Caco-2 (cell line): ENCODE data around the gene P4HA3. TPM values are rescaled to one million over a fixed set of nuclear protein-coding genes. Genes with fewer than 3 reads are reported as not detected.

Experiments used
- BruUV-seq: library from RNA; stranded (reverse); fragments of 400-500 nt; replicated peaks from 2 replicates; lab custom pipeline; 2021; lab: Mats Ljungman, UMichigan
- CTCF ChIA-PET: fragments of 300-600 bp; sonication (Branson Sonifier 250); formaldehyde crosslinking; loops from one replicate; lab custom pipeline; 2022; ENCODE audit warnings: antibody characterized with exemption; lab: Charles Lee
- POLR2A ChIA-PET: fragments of 300-600 bp; sonication (Branson Sonifier 250); formaldehyde crosslinking; loops from one replicate; lab custom pipeline; 2022; ENCODE audit warnings: antibody characterized with exemption; lab: Charles Lee
- DNase-seq, 2 experiments: peaks; one replicate each; pipeline versions ENCODE4 v3.0.0 to v3.0.0-alpha.2; 2020 to 2022
- H3K27me3 ChIP-seq: replicated peaks from 2 replicates; pipeline ENCODE4 v1.6.0; 2011; ENCODE audit warnings: low read length; ENCODE audit not compliant: control insufficient read depth, insufficient read depth
- H3K36me3 ChIP-seq: 2 replicates; pipeline ENCODE4 v1.5.1; 2011; ENCODE audit warnings: low read length; ENCODE audit not compliant: control insufficient read depth, insufficient read depth
- H3K4me1 ChIP-seq: fragments of 250-450 bp; sonication (Bioruptor Pico); 2 replicates; pipeline ENCODE4 v1.5.1; 2020; ENCODE audit warnings: mild to moderate bottlenecking
- H3K4me3 ChIP-seq: 2 replicates; pipeline ENCODE4 v1.5.1; 2011; ENCODE audit warnings: low read depth, mild to moderate bottlenecking, control low read depth, low read length
- H3K9me3 ChIP-seq: fragments of 250-450 bp; sonication (Bioruptor Pico); 2 replicates; pipeline ENCODE4 v1.5.1; 2020; ENCODE audit warnings: mild to moderate bottlenecking, moderate library complexity
- H3K27ac Mint-ChIP-seq: one replicate; pipeline ENCODE4 v1.8.0; 2022; ENCODE audit warnings: mixed read lengths; ENCODE audit not compliant: unreplicated experiment
- H3K27me3 Mint-ChIP-seq: one replicate; pipeline ENCODE4 v1.8.0; 2022; ENCODE audit warnings: mixed read lengths; ENCODE audit not compliant: insufficient read depth, unreplicated experiment
- H3K36me3 Mint-ChIP-seq: one replicate; pipeline ENCODE4 v1.8.0; 2022; ENCODE audit warnings: mild to moderate bottlenecking, mixed read lengths; ENCODE audit not compliant: insufficient read depth, unreplicated experiment
- H3K4me1 Mint-ChIP-seq: one replicate; pipeline ENCODE4 v1.8.0; 2022; ENCODE audit warnings: low read depth, mixed read lengths; ENCODE audit not compliant: unreplicated experiment
- H3K4me3 Mint-ChIP-seq: one replicate; pipeline ENCODE4 v1.8.0; 2022; ENCODE audit warnings: mild to moderate bottlenecking, moderate library complexity, mixed read lengths; ENCODE audit not compliant: unreplicated experiment
- H3K9me3 Mint-ChIP-seq: one replicate; pipeline ENCODE4 v1.8.0; 2022; ENCODE audit warnings: mixed read lengths; ENCODE audit not compliant: unreplicated experiment
- intact Hi-C: fragments of 100-400 bp; cut with micrococcal nuclease; formaldehyde crosslinking; loops from one replicate; pipeline ENCODE4 v1.10.0; 2022; ENCODE audit not compliant: unreplicated experiment
- total RNA-seq: library from RNA; stranded (reverse); gene quantifications from 2 replicates; pipeline ENCODE4 v1.2.3, GENCODE V29; 2022
- TF ChIP-seq, protein P1 (sequence below), 2 experiments: fragments of 200-600 bp in 1 of 2; IDR thresholded peaks; 1 replicate in 1 of 2; 2 replicates in 1 of 2; pipeline versions ENCODE4 v1.5.1 to v1.8.0; 2011 to 2022; ENCODE audit warnings: antibody characterized with exemption in 1 of 2, control low read depth in 1 of 2, inconsistent platforms in 1 of 2, low read depth in 1 of 2, low read length in 1 of 2, mild to moderate bottlenecking in 1 of 2, moderate library complexity in 1 of 2; ENCODE audit not compliant: insufficient read depth in 1 of 2, severe bottlenecking in 1 of 2, unreplicated experiment in 1 of 2

The P4HA3 gene
- total RNA-seq, 1 experiment from 2014 or later = not detected

DNA sequence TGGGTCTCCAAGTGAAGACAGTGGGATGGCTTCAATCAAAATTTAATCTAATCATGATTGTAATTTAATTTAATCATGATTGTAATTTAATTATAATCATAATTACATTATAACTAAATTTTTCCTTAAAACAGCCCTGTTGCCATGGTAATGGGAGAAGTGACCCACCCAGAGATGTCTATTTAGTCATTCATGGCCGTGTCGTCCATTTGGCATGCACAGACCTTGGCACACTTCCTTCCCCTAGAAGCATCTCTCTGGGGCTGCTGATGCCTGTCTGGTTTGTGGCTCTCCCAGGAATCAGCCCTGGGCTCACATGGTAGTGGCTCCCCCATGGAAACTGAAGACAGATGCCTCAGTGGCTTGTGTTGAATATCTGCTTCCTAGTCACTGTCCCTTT lies 27.0 kb downstream of the P4HA3 start:
- CTCF ChIA-PET = no interaction called here
- no peak for DNase-seq

DNA sequence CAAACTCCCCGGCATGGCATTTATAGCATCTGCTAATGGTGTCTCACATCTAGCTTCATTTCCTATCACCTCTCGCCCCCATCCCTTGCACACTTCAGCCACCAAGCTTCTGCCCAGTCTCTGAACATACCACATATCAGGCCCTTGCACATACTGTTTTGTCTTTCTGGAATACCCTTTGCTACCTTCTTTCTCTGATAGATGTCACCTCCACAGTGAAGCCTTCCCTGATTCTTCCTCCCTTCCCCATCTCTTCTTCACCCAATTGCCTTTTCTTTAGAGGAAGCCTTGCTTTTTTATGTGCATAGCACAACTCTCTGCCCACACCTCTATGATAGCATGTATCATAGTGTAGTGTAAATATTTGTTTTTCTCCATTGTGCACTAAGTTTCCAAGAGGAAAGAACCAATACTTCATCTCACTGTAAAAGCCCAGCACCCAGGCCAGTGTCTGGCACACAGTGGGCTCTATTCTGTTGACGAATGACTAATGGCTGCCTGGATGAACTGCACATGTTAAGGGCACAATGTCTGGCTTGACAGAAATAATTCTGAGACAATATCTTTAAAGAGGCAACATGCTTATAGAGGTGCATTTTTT lies 27.8 kb downstream of the P4HA3 start:
- POLR2A ChIA-PET = no interaction called here
- H3K4me3 ChIP-seq = no peak overlapping the region
- peaks cover 5% of the 10 kb centered on the region; the same call in 1 of the 2 replicates for H3K4me1 ChIP-seq
- no peak overlapping the region for H3K27ac Mint-ChIP-seq
- TF ChIP-seq, protein P1, sequence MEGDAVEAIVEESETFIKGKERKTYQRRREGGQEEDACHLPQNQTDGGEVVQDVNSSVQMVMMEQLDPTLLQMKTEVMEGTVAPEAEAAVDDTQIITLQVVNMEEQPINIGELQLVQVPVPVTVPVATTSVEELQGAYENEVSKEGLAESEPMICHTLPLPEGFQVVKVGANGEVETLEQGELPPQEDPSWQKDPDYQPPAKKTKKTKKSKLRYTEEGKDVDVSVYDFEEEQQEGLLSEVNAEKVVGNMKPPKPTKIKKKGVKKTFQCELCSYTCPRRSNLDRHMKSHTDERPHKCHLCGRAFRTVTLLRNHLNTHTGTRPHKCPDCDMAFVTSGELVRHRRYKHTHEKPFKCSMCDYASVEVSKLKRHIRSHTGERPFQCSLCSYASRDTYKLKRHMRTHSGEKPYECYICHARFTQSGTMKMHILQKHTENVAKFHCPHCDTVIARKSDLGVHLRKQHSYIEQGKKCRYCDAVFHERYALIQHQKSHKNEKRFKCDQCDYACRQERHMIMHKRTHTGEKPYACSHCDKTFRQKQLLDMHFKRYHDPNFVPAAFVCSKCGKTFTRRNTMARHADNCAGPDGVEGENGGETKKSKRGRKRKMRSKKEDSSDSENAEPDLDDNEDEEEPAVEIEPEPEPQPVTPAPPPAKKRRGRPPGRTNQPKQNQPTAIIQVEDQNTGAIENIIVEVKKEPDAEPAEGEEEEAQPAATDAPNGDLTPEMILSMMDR (IDR thresholded peaks at IDR 0.05; ENCODE audit: insufficient read depth in 1 of 2, low read depth in 1 of 2, low read length in 1 of 2, severe bottlenecking in 1 of 2, unreplicated experiment in 1 of 2) = no peak
- no peaks in the 10 kb centered on the region for H3K36me3 ChIP-seq
- DNase-seq = no peak
- no peaks in the 10 kb centered on the region for H3K27me3 ChIP-seq
- H3K4me3 Mint-ChIP-seq = no peak overlapping the region
- H3K4me1 Mint-ChIP-seq = no peaks in the 10 kb centered on the region
- no peaks in the 10 kb centered on the region for H3K9me3 ChIP-seq
- intact Hi-C loops = no loop called here
- CTCF ChIA-PET = no interaction called here
- no TSS peak for BruUV-seq
- no peaks in the 10 kb centered on the region for H3K36me3 Mint-ChIP-seq
- H3K9me3 Mint-ChIP-seq = no peaks in the 10 kb centered on the region
- no peaks in the 10 kb centered on the region for H3K27me3 Mint-ChIP-seq

More for the DNA sequence above, 27.0 kb downstream of the P4HA3 start:
- Mint-ChIP-seq H3K27ac (no peak overlapping the region), H3K27me3 (no peaks in the 10 kb centered on the region), H3K9me3 (no peaks in the 10 kb centered on the region), H3K4me1 (no peaks in the 10 kb centered on the region), H3K4me3 (no peak overlapping the region), H3K36me3 (no peaks in the 10 kb centered on the region)
- Histone ChIP-seq H3K36me3 (no peaks in the 10 kb centered on the region), H3K9me3 (no peaks in the 10 kb centered on the region), H3K27me3 (no peaks in the 10 kb centered on the region), H3K4me1 (peaks cover under 1% of the 10 kb centered on the region; the same call in 1 of the 2 replicates), H3K4me3 (no peak overlapping the region)
- intact Hi-C loops = no loop called here
- TF ChIP-seq, protein P1 (IDR thresholded peaks at IDR 0.05; ENCODE audit: insufficient read depth in 1 of 2, low read depth in 1 of 2, low read length in 1 of 2, severe bottlenecking in 1 of 2, unreplicated experiment in 1 of 2) = no peak
- POLR2A ChIA-PET = no interaction called here
- no TSS peak for BruUV-seq

DNA sequence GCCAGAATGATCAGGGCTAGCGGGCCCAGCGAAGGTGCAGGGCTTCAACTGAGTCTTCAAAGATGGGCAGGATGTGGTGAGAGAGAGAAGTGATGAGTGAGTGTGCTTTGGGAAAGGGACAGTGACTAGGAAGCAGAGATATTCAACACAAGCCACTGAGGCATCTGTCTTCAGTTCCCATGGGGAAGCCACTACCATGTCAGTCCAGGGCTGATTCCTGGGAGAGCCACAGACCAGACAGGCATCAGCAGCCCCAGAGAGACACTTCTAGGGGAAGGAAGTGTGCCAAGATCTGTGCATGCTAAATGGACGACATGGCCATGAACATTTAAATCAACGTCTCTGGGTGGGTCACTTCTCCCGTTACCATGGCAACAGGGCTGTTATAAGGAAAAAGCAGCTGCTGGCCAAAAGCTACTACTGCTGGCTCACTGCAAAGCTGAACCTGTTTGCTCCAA lies 28.5 kb downstream of the P4HA3 start:
- BruUV-seq = no TSS peak
- CTCF ChIA-PET = no interaction called here

More for the DNA sequence above, 28.5 kb downstream of the P4HA3 start:
- no peaks in the 10 kb centered on the region for H3K9me3 ChIP-seq
- H3K36me3 Mint-ChIP-seq = no peaks in the 10 kb centered on the region
- H3K4me3 ChIP-seq = no peak overlapping the region
- no peaks in the 10 kb centered on the region for H3K27me3 ChIP-seq
- no peak overlapping the region for H3K4me3 Mint-ChIP-seq
- no peaks in the 10 kb centered on the region for H3K9me3 Mint-ChIP-seq
- POLR2A ChIA-PET = no interaction called here
- no peaks in the 10 kb centered on the region for H3K4me1 Mint-ChIP-seq
- H3K27me3 Mint-ChIP-seq = no peaks in the 10 kb centered on the region
- no peak for DNase-seq
- TF ChIP-seq, protein P1 (IDR thresholded peaks at IDR 0.05; ENCODE audit: insufficient read depth in 1 of 2, low read depth in 1 of 2, low read length in 1 of 2, severe bottlenecking in 1 of 2, unreplicated experiment in 1 of 2) = no peak
- H3K4me1 ChIP-seq = peaks cover 5% of the 10 kb centered on the region; the same call in 1 of the 2 replicates
- no peaks in the 10 kb centered on the region for H3K36me3 ChIP-seq
- no peak overlapping the region for H3K27ac Mint-ChIP-seq
- intact Hi-C loops = no loop called here
